HG03457 (cell line): Measurements from ENCODE around the gene HSPA6.
"Not testable (repeated sequence)": the region's sequence is repeated elsewhere in the genome, so short reads cannot be mapped to it uniquely, and the experiment has no call there.

ENCODE experiments used
- ATAC-seq: cut with Tn5 transposase; IDR thresholded peaks from one replicate; pipeline ENCODE4 v1.9.1; 2021; ENCODE audit warnings: moderate number of reproducible peaks; ENCODE audit not compliant: unreplicated experiment

HSPA6 gene

DNA sequence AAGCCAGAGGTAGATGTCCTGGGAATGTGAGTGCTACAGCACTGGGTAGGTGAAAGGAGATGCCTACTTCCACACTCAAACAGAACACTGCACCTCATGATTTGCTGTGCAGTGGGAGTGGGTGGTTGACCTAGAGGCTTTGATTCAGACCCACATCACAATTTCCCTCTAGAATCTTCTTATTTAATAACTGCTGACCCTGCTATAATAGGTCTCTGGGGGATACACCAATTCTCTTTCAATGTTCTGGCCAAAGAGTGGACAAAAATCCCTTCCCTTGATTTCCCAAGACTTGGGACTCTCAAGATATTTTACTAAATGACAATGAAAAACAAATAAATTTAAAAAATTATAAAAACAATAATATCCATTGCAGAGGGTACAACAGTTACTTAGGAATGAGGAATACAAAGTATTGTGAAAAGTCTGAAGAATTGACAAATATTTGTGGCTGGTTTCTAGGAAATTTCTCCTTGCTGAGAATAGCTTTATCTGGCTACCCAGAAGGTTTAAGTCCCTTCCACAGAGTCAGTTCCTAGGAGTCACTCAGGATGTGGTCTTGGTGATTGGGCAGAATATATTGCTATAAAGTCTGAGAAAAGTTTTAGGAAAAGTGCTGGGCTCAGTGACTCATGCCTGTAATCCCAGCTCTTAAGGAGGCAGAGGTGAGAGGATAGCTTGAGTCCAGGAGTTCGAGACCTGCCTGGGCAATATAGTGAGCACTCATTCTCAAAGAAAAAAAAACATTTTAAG, 21.5 kb upstream of the HSPA6 start:
- ATAC-seq, result no peak

DNA sequence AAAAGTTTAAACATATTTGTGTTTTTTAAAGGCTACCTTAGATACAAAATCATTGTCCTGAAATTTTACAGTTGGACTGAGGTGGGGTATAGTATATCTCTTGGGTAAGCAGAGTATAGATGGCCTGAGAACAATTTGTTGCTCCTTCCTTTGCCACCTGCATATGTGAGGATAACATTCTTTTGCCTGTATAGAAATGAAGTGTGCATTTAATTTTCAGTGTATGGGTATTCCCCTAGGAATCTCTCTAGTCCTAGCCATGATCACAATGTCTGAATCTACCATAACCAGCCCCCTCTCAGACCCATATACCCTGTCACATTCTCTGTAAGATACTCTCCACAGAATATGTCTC, 21.0 kb upstream of the HSPA6 start:
- ATAC-seq, result no peak

DNA sequence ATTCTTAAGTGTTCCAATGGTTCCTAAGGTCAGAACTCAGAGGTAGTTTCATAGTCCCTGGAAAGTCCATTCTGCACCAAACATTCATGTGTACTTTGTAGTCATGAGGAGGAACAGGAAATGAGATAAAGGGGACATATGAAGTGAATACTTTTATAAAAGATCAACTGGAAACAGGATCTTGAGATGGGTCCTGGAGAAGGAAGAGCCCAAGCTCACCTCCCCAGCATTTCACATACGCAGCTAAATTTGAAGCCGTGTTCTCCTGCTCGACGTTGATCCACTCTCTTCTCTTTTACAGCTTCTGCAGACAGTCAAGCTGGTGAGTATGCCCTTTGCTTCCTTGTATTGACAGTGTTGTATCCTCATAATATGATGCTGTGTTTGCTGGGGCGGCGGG, 18.7 kb upstream of the HSPA6 start:
- no peak for ATAC-seq

DNA sequence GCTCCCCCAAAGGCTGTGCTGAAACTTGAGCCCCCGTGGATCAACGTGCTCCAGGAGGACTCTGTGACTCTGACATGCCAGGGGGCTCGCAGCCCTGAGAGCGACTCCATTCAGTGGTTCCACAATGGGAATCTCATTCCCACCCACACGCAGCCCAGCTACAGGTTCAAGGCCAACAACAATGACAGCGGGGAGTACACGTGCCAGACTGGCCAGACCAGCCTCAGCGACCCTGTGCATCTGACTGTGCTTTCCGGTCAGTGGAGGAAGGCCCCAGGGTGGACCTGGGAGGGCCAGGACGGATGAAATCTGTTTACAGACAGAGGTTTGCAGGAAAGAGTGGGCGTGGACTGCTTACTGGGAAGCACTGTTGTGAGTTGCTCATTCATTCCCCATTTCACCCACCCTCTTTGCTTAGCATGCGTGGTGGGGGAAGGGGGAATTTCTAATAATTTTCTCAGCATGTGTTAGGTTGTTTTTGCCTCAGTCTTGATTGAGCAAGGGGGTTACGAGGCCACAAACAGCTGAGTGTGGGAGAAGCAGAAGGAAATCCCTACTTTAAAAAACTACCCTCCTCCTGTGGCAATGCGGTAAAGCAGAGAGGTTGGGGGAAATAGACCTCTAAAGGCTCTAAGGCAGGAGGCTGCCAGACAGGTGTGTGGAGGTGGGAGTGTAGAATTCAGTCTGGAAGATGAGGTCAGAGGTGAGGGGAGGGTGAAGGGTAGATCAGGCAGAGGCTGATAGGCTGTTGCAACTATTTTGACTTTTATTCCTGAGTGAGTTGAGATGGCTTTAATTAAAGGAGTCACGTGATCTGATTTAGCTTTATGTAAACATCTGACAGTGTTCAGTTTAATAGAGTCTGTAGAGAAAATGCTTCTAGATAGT, 17.8 kb upstream of the HSPA6 start:
- ATAC-seq, result no peak

DNA sequence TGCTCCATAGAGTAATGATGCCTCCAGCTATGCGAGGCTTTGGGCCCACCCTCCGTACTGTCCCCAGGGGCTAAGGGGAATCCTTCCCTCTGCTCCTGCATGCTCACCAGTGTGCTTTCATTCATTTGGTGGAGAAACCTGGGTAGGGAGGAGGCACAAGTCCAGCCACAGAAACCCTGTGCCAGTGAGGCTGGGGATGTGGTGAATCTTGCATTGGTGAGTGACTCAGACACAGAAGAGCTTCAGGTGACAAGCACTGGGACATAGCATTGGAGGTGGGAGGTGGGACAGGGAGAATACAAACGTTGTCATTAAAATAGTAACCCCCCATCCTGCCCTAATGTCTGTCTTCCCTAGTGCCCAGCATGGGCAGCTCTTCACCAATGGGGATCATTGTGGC, 13.9 kb upstream of the HSPA6 start:
- ATAC-seq, result no peak

DNA sequence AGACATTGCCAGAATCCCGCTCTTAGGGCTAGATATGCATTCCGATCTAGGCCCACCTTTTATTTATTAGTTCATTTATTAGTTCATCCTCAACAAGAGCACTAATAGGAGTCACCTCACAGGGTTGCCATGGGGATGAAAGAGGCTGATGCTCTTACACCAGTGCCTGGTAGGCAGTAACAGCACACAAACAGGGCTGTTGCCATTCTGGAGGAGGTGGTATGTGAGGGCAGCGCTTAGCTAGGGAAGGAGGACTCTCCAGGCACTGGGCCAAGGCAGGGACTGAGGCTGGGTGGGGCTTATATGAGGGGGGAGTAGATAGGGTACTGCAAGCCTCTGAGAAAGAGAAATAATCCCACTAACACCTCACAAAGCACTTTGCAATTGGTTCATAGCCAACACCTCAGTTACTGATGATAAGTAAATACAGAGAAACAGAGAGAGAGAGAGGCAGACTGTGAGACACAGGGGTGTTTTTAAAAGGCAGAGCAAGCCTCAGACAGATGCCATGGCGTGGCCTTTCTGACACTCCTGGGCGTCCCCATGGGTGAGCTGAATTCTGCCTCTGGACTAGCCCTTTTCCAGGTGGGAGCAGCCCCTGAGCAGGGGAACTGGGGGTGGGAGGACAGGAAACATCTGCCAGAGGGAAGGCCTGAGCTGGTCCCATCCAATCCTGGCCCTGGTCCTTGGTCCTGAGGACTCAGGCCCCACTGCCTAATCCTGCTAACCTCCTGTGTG, 13.2 kb upstream of the HSPA6 start:
- ATAC-seq, result no peak

DNA sequence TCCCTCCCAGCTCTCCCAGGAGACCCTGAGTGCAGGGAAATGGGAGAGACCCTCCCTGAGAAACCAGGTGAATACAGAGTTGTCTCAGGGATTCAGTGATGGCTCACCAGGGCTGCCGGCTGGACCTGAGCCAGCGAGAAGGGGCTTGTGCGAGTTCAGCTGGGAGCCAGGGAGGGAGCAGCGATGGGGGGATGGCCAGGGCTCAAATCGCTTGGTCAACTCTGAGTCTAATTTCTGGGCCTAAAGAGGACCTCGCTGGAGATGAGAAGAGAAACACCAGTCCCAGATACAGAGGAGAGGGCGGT, 12.6 kb upstream of the HSPA6 start:
- no peak for ATAC-seq

DNA sequence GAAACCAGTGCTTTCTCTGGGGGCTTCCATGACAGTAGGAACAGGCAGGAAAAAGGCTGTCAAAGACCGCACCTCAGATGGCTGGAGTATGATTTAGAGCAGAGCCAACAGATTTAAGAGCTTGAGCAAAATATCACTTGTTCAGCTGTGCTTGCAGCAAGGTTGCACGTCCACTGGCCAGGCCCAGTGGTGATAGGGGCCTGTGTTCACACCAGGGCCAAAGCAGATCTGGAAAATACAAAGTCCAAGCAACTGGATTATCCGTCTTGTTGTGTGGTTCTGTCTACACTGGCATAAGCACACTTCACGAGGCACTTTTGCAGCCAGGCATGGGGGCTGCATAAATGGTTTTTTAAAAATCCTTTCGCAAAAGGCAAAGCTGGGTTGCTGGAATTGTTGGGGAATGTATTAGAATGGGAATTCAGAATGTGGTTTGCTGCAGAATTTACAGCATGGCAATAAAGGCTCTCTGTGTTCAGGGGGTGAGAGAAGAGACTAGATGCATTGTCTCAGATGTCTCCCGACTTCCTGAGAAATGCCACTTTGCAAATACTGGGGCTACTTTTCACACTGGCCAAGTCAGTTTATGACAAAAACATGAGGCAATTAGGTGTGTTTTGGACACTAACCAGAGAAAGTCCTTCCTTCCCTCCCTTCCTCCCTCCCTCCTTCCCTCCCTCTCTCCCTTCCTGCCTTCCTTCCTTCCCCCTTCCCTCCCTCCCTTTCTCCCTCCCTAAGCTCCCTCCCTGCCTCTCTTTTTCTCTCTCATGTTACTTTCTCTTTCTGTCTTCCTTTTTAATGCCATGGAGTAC, 11.5 kb upstream of the HSPA6 start:
- ATAC-seq, result not testable (repeated sequence)

DNA sequence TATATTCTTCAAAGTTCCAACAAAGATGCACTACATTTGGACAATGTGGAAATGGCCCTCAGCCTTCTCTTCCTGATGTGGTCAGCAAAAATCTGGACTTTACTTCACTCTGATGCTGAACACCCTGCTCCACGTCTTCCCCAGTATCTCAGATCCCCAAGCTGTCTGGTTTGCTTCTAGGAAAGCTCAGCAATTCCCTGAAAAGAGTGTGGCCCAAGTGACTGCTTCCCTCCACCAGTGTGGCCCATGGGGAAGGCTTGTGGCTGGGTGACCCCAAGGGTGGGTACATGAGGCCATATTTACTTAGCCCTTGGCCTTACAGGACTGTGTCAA, 10.9 kb upstream of the HSPA6 start:
- not testable (repeated sequence) for ATAC-seq

DNA sequence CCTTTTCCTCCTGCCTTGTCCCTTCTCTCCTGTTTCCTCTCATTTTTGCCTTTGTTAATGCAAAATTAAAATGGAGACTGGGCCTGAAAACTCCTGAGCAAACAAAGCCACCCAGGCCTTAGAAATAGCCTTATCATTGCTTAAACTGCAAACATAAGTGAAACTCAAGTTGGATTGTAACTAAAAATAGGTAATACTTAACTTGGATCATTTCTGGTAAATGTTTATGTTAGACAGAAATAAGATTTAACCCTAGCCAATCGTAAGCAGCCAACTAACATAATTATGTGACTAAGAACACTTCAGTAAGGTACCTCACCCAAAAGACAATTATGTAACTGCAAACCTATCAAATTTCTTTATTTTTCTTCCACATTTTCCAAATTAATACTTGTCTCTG, 10.4 kb upstream of the HSPA6 start:
- ATAC-seq, result not testable (repeated sequence)

DNA sequence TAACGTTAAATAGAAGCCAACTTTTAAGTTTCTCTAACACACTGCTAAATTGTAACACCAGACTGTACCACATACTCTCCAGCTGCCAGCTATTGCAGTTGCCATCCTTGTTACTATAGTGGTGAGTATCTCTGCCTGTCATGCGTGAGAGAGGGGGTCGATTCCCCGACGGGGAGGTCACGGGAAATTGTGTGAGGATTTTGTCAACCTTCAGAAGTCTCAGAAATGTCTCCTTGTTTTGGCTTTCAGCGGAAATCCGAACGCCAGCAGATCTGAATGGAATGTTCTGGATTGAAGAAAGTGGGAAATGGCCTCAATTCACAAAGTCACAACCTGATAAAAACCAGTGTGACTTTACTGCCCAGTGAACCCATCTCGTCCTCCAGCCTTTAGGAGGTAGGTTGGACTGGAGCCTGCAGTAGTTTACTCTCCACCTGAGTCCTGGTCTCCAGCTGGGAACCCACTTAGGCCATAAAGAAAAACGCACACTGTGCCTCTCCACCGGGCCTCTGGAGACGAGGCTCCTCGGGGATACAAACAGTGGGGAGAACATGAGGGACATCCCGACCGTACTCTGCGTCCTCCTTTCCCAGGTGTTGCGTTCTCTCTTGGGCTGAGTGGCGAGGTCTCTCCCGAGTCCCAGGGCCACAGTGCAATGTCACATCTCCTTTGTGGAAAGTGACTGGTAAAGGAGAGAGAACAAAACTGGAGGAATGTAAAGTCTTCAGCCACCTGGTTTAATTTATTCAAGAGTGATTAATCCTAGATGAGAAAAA, 1.1 kb upstream of the HSPA6 start:
- ATAC-seq, result peak; percentile 17

DNA sequence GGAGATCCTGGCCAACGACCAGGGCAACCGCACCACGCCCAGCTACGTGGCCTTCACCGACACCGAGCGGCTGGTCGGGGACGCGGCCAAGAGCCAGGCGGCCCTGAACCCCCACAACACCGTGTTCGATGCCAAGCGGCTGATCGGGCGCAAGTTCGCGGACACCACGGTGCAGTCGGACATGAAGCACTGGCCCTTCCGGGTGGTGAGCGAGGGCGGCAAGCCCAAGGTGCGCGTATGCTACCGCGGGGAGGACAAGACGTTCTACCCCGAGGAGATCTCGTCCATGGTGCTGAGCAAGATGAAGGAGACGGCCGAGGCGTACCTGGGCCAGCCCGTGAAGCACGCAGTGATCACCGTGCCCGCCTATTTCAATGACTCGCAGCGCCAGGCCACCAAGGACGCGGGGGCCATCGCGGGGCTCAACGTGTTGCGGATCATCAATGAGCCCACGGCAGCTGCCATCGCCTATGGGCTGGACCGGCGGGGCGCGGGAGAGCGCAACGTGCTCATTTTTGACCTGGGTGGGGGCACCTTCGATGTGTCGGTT, 477 bp downstream of the HSPA6 start:
- peak; percentile 5 for ATAC-seq

DNA sequence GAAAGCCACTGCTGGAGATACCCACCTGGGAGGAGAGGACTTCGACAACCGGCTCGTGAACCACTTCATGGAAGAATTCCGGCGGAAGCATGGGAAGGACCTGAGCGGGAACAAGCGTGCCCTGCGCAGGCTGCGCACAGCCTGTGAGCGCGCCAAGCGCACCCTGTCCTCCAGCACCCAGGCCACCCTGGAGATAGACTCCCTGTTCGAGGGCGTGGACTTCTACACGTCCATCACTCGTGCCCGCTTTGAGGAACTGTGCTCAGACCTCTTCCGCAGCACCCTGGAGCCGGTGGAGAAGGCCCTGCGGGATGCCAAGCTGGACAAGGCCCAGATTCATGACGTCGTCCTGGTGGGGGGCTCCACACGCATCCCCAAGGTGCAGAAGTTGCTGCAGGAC, 981 bp downstream of the HSPA6 start:
- ATAC-seq, result not testable (repeated sequence)

DNA sequence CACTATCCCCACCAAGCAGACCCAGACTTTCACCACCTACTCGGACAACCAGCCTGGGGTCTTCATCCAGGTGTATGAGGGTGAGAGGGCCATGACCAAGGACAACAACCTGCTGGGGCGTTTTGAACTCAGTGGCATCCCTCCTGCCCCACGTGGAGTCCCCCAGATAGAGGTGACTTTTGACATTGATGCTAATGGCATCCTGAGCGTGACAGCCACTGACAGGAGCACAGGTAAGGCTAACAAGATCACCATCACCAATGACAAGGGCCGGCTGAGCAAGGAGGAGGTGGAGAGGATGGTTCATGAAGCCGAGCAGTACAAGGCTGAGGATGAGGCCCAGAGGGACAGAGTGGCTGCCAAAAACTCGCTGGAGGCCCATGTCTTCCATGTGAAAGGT, 1.6 kb downstream of the HSPA6 start:
- ATAC-seq, result not testable (repeated sequence)

DNA sequence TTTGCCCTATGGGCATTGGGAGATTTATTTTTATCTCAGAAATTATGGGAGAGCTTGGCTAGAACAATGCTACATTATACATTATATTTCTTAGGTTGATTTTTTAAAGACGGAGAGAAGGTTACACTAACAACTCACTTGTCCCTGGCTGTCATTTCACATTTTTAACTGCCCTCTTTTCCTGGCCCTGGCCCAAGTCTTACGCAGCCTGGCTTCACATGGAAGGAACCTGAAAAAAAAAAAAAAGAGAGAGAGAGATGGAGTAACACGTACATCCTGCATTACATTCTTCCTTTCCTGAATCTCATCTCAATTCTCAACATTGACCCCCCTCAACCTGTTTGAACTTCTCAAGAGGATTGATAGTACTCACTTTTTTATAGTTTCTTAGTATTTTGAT, 4.2 kb downstream of the HSPA6 start:
- ATAC-seq, result not testable (repeated sequence)

DNA sequence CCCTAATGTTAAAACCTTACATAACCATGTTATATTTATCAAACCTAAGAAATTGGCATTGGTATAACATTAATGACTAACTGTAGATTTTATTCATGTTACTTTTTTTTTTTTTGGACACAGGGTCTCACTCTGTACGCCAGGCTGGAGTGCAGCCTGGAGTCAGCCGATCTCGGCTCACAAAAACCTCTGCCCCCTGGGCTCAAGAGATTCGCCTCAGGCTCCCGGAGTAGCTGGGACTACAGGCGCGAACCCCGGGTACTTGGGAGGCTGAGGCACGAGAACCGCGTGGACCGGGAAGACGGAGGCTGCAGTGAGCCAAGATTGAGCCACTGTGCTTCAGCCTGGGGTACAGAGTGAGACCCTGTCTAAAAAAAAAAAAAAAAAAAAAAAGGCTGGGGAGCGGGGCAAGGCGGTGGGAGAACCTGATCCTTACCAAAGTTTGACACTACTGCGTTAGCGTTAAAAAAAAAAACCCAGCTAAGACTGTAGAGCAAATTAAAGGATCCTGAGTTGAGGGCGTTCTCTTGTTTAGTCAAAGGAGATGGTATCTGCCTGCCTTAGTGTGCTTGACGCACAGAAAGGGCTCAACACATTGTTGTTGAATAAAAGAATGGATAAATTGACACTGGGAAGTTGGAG, 5.2 kb downstream of the HSPA6 start:
- ATAC-seq, result not testable (repeated sequence)

DNA sequence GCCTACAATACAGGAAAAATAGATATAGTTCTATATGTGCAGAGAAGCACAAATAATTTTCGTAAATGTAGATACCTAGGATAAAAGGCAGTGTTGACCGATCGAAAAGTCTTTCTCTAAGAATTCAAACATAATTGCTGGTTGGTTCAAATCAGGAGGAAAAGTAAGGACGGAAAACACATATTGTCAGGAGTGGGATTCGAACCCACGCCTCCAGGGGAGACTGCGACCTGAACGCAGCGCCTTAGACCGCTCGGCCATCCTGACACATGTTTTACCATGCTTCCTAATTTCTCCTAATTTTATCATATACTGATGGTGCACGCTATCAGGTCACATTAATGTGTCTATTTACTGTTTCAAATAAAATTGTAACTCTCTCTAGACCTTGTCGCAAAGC, 5.8 kb downstream of the HSPA6 start:
- peak; percentile 38 for ATAC-seq

DNA sequence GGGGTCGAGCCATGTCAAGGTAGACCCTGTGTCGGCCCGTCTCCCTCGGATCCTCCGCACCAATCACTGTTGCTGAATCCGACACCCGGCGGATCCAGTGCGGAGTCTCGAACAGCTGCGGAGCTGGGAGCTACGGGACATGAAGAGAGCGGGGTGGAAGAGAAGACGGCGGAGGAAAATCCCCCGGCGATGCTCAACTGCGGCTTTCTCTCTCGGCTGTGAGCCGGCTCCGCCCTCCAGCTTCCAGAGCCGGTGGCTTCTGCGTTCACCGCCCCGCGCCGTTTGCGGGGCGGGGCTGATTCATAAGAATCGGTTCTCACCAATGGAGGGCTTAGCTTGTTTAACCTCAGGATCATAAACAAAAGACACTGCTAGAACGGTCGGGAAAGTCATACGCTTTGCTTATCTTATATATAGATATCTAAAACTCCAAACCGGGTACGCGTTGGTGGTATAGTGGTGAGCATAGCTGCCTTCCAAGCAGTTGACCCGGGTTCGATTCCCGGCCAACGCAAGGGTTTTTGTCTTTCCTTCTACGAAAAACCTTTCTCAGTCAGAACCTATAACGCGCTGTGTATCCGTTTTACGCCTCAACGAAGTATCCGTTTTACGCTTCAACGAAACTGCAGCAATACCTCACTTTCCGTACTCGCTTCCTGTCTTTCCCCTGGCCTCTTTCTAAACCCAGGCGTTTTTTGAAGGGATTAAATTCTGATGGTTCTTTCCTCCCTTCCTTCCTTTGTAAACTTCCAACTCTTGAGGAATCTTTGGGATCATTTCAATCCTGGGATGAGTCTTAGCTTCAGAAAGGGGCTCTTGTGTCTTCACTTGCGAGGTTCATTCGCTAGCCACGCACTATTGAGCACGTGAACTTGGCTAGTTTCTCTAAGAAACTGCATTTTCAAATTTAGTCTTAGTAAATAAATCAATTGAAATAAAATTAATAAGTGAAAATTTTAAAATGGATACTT, 6.6 kb downstream of the HSPA6 start:
- peak; percentile 42 for ATAC-seq
